ENCODE results near the gene PLEKHM3.

DNA sequence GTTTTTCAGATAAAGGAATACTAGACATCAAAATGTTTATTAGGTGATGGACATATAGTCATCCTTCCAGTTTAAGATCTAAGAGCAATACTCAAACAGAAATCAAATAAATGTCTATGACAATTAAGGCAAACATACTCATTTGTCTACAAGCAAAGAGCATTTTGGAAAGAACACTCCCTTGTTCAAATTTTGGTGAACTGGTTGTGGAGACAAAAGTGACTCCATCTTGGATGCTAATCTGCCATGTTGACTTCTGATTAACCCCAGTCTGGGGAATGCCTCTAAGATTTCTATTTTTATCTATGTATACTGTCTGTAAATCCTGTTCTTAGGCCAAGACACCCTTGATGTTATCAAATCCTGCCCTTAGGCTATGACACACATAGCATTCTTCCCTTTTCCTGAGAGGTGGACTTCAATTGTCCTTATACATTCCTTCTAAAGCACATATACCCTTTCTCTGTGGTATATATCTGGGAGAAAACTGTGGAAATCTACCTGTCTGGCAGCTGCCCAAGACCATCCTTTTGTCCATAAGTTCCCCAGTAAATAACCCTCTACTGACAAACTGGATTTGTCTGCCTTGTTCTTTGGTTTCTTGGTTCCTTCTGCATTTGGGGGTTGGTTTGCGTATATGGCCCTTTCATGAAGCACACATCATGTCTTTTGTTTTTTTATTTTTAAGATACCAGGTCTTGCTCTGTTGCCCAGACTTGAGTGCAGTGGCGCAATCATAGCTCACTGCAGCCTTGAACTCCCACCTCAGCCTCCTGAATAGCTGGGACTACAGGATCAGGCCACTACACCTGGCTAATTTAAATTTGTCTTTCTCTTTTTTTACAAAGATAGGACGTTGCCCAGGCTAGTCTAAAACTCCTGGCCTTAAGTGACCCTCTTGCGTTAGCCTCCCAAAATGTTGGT lies 12.5 kb upstream of the PLEKHM3 start:
- TF ChIP-seq CTCF (IDR thresholded peaks at IDR 0.05; ENCODE audit: low read depth, low read length) (no peak), EZH2phosphoT487 (IDR thresholded peaks at IDR 0.05; ENCODE audit: low read depth) (no peak)

All from OCI-LY3 (cell line).